ENCODE results near the gene BLOC1S6. TPM values are rescaled to one million over a fixed set of nuclear protein-coding genes. Genes with fewer than 3 reads are reported as not detected.

BLOC1S6 gene
- total and polyA plus RNA-seq, 2 of the 8 experiments (the other 6 are each of a cell fraction or from before 2014, with no cell fraction given) = 4.5 to 28.8 TPM

DNA sequence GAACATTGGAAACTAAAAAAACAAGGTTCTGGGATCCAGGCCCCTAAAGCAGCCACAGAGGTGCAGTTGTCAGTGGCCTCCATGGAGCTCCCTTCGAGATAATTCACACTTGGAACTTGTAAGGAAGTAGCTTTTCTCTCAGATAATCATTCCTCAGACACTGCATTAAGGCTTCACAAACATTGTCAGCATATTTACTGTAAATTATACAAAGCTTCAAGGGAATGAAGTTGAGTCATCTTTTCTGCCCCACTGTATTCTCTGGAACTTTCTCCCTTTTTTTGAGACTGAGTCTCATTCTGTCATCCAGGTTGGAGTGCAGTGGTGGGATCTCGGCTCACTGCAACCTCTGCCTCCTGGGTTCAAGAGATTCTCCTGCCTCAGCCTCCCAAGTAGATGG, 7.1 kb downstream of the BLOC1S6 start:
- H2AK5ac ChIP-seq (ENCODE audit: low read depth, low read length) = no peak overlapping the region
- H2BK12ac ChIP-seq (ENCODE audit: low read depth, low read length) = no peak overlapping the region
- no peak overlapping the region for H2BK15ac ChIP-seq (ENCODE audit: low read length)
- no peak overlapping the region for H2AFZ ChIP-seq (ENCODE audit: low read length)
- no peaks in the 10 kb centered on the region for H3K9me3 ChIP-seq (ENCODE audit: insufficient read depth in 2 of 2, low read depth in 1 of 2, low read length in 1 of 2)
- H3K9ac ChIP-seq (replicated peaks in 1 of 4; ENCODE audit: extremely low read depth in 1 of 4, low read depth in 3 of 4, low read length in 3 of 4) = no peak overlapping the region
- H3K23ac ChIP-seq (ENCODE audit: insufficient read length) = no peak overlapping the region
- TF ChIP-seq TCF12 (IDR thresholded peaks at IDR 0.05; ENCODE audit: low read depth, low read length) (no peak), PHF8 (conservative IDR thresholded peaks at IDR 0.05; ENCODE audit: low read depth, low read length) (no peak), MAFK (IDR thresholded peaks at IDR 0.05; ENCODE audit: low read depth, low read length) (no peak), RXRA (IDR thresholded peaks at IDR 0.05; ENCODE audit: insufficient read depth, low read depth, low read length) (no peak), TAF1 (IDR thresholded peaks at IDR 0.05; ENCODE audit: low read depth, low read length) (no peak), CBX8 (IDR thresholded peaks at IDR 0.05; ENCODE audit: borderline replicate concordance, low read depth, low read length) (no peak), TEAD4 (IDR thresholded peaks at IDR 0.05; ENCODE audit: low read depth, low read length) (no peak), NRF1 (IDR thresholded peaks at IDR 0.05; ENCODE audit: low read depth, low read length) (no peak)
- TF ChIP-seq, protein P1, sequence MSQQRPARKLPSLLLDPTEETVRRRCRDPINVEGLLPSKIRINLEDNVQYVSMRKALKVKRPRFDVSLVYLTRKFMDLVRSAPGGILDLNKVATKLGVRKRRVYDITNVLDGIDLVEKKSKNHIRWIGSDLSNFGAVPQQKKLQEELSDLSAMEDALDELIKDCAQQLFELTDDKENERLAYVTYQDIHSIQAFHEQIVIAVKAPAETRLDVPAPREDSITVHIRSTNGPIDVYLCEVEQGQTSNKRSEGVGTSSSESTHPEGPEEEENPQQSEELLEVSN (IDR thresholded peaks at IDR 0.05) = no peak
- TF ChIP-seq, protein P2, sequence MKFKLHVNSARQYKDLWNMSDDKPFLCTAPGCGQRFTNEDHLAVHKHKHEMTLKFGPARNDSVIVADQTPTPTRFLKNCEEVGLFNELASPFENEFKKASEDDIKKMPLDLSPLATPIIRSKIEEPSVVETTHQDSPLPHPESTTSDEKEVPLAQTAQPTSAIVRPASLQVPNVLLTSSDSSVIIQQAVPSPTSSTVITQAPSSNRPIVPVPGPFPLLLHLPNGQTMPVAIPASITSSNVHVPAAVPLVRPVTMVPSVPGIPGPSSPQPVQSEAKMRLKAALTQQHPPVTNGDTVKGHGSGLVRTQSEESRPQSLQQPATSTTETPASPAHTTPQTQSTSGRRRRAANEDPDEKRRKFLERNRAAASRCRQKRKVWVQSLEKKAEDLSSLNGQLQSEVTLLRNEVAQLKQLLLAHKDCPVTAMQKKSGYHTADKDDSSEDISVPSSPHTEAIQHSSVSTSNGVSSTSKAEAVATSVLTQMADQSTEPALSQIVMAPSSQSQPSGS (IDR thresholded peaks at IDR 0.05; ENCODE audit: low read length) = no peak
- TF ChIP-seq, protein P3, sequence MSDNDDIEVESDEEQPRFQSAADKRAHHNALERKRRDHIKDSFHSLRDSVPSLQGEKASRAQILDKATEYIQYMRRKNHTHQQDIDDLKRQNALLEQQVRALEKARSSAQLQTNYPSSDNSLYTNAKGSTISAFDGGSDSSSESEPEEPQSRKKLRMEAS (IDR thresholded peaks at IDR 0.05) = no peak
- no peak overlapping the region for H4K5ac ChIP-seq (ENCODE audit: insufficient read length, low read depth, low read length)
- H3K79me1 ChIP-seq (ENCODE audit: low read depth, low read length) = no peaks in the 10 kb centered on the region
- H2BK120ac ChIP-seq (replicated peaks; ENCODE audit: low read depth, low read length) = no peak overlapping the region
- no peak overlapping the region for H3K56ac ChIP-seq (replicated peaks; ENCODE audit: insufficient read length, low read depth, low read length)
- no peaks in the 10 kb centered on the region; a peak in 3 of 8 replicates for H3K36me3 ChIP-seq (ENCODE audit: control insufficient read depth in 2 of 4, insufficient read depth in 4 of 4, low read length in 3 of 4)
- H3K4ac ChIP-seq (replicated peaks; ENCODE audit: insufficient read length, low read depth, low read length) = no peak overlapping the region
- H3K4me1 ChIP-seq (replicated peaks in 1 of 4; ENCODE audit: control insufficient read depth in 3 of 4, insufficient read depth in 4 of 4, low read length in 3 of 4) = no peaks in the 10 kb centered on the region
- no peak overlapping the region for H2BK5ac ChIP-seq (ENCODE audit: low read depth, low read length)
- H3K18ac ChIP-seq (ENCODE audit: extremely low read depth, low read length) = no peak overlapping the region
- no peak overlapping the region for H4K91ac ChIP-seq (replicated peaks; ENCODE audit: insufficient read length, low read length)
- H4K8ac ChIP-seq (ENCODE audit: extremely low read depth, insufficient read depth, low read length) = no peak overlapping the region
- H4K20me1 ChIP-seq (replicated peaks in 1 of 2; ENCODE audit: control insufficient read depth in 1 of 2, insufficient read depth in 2 of 2, low read length in 2 of 2) = no peaks in the 10 kb centered on the region
- H3K14ac ChIP-seq (ENCODE audit: insufficient read length) = no peak overlapping the region
- H3K4me2 ChIP-seq (ENCODE audit: insufficient read depth in 1 of 2, low read depth in 2 of 2, low read length in 2 of 2) = no peak overlapping the region
- 94% methylated on average over 1 of the region's 2 CpGs; no CpG with 5 or more reads in 1 of the 2 experiments for WGBS, 2 experiments (ENCODE audit: extremely low coverage in 1 of 2, insufficient coverage in 1 of 2, insufficient read length in 1 of 2, insufficient replicate concordance in 2 of 2, low coverage in 1 of 2, low lambda C conversion rate in 2 of 2, missing lambda C conversion rate in 1 of 2)
- ChIA-PET CTCF (ENCODE audit: partially characterized antibody) (interaction anchor here (1.2 to 2.2 kb wide), 3 partner anchors 17 to 20 kb away, joined by 3 to 10 read pairs (median 3); no protein-coding TSS in a partner anchor), POLR2A (ENCODE audit: partially characterized antibody) (interaction anchor here (1.2 kb wide), 1 partner anchor 8 kb away, joined by 4 read pairs; no protein-coding TSS in a partner anchor)
- H3K4me3 ChIP-seq (ENCODE audit: extremely low read depth in 1 of 4, insufficient read depth in 2 of 4, low read depth in 3 of 4, low read length in 4 of 4) = no peak overlapping the region
- H2BK20ac ChIP-seq (ENCODE audit: low read length) = no peak overlapping the region
- no peaks in the 10 kb centered on the region for H3K23me2 ChIP-seq (ENCODE audit: low read depth, low read length)
- no peak for FAIRE-seq
- no peak overlapping the region for H3K27ac ChIP-seq (ENCODE audit: low read depth, low read length)
- H3K27me3 ChIP-seq (replicated peaks in 1 of 4; ENCODE audit: control insufficient read depth in 3 of 4, extremely low read depth in 1 of 4, insufficient read depth in 3 of 4, low read length in 3 of 4) = no peaks in the 10 kb centered on the region
- no peak for DNase-seq (ENCODE audit: low read depth in 1 of 2, low spot score in 2 of 2)
- H3K79me2 ChIP-seq (ENCODE audit: control insufficient read depth in 1 of 2, insufficient read depth in 2 of 2, low read length in 2 of 2) = peaks cover 1 to 29% of the 10 kb centered on the region in 2 experiments; a peak in 2 of 4 replicates

All from H1 (cell line).